GM12801 (cell line): ENCODE results near the gene PPP2R5D.

Source experiments
- CTCF ChIP-seq: IDR thresholded peaks from one replicate; pipeline ENCODE4 v1.5.1; 2011; ENCODE audit warnings: control low read depth; ENCODE audit not compliant: insufficient read length; ENCODE audit errors: extremely low read depth

PPP2R5D gene

DNA sequence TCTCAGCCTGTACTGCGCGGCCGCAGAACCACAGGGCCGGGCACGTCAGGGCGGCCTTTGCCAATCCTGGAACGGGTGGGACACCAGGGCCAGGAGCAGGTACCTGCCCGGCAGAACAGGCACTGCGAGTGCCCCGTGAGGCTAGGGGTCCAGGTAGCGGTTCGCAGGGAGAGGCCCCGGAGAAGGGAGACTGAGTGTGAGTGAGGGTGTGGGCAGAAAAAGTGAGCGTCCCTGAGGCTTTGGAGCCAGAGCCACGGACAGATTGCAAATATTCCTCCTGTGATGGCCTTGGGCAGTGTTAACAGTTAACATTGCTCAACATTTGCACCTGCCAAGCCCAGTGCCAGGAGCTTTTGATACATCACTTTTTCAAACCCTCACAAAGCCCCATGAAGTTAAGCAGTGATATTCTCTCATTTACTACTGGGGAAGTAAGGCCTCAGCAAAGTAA lies 23.3 kb upstream of the PPP2R5D start:
- no peak for TF ChIP-seq CTCF

GRCh38 chr6:42962096-42962495 lies 22.3 kb upstream of the PPP2R5D start:
- no peak for TF ChIP-seq CTCF

GRCh38 chr6:42962502-42963178 lies 21.7 kb upstream of the PPP2R5D start:
- TF ChIP-seq CTCF: no peak

- TF ChIP-seq CTCF: no peak
Measured at GRCh38 chr6:42963179-42963854, 21.1 kb upstream of the PPP2R5D start.

- TF ChIP-seq CTCF: no peak
Measured at GRCh38 chr6:42963855-42964605, 20.3 kb upstream of the PPP2R5D start.

GRCh38 chr6:42966571-42966970 lies 17.8 kb upstream of the PPP2R5D start:
- TF ChIP-seq CTCF: no peak

DNA sequence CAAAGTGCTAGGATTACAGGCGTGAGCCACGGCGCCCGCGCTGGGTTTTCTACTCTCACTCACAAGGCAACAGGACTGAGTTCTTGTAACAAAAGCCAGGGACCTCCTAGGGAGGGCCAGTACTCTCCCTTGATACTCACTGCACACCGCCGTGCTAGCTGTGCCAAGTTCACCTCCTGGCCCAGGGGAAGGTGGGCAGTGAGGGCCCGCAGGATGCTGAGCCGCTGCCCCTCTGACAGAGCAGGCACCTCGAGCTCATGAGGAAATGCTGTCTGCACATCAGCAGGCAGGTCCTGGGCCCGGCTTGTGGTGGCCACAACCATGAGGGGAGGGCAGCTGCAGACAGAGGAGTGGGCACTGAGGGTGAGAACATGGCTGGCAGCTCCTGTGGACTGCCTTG lies 17.1 kb upstream of the PPP2R5D start:
- no peak for TF ChIP-seq CTCF
